NOMO-1 treated with dmso at 0.1 percent for 144 hours (cell line): ENCODE results near the gene LY86.
"Not testable (repeated sequence)": the region's sequence is repeated elsewhere in the genome, so short reads cannot be mapped to it uniquely, and the experiment has no call there.

Experiments
- DNase-seq: peaks from one replicate; lab custom pipeline; 2025; ENCODE audit not compliant: unreplicated experiment; lab: John Stamatoyannopoulos, UW

Gene LY86

DNA sequence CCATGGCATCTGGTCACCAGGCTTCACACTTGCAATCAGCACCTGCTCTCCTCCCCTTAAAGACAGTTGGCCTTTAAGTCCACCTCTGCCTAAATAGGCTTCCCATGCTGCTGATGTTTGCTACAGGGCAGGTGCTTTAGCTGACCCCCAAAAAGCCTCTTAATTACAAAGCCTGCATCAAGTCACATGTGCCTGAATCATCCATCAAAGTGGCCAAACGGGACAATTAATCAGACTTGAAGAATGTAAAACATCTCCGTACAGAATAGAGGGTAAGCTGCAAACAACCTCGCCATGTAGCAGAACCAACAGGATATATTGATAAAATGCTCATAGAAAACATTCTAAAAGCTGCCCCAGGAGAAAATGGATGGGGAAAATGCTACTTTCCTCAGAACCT is 7.4 kb downstream of the LY86 start:
- no peak for DNase-seq

DNA sequence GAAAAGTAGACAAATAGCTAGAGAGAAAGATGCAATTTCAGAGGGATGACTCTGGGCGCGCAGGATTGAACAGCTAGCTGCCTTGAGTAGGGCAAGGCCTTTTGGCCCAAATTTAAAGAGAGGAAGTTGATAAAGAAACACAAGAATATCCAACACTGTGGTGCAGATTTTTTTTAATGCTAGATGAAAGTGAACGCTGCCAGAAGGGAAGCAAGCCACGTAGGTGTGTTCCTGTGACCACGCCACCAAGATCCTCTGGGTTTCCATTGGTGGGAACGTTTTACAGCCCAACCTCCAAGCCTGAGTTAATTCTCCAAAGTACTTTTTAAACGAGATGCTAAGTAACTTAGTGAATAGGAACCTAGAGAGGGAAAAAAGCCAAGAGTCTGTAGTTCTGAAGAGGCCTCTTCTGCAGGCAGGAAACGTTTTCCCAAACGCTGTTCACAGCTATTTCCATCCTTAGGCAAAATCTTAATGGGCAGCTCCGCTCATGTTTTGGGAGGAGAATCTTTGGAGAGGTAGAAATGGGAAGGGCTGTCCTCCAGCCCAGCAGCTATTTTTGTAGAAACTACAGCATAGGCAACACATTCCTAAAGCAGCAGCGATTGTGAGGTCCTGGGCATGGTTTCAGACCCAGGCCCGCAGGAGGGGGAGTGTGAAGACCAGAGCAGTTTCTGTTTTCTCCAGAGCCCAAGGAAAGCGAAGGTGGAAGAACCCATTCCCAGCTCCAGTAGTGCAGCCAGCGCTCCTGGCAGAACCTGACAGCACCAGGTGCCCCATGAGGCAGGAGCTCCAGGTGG is 8.2 kb downstream of the LY86 start:
- DNase-seq = no peak

DNA sequence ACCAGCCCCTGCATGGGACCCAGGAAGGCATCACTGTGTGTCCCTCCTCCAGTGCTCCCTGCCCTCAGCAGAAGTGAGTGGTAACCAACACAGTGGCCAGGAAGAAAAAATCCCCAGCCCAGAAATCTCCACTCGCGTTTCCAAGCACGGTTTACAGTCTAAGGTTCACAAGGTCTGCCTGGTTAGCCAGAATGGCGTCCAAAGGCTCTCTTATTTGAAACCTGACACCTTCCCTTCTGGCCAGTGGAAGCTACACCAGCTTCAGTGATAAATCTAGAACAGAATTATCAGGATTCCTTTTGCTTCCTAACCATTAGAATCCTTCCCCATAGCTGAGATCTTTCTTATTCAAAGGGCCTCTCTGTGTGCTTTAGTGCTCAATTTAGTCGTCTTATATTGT is 9.2 kb downstream of the LY86 start:
- no peak for DNase-seq

DNA sequence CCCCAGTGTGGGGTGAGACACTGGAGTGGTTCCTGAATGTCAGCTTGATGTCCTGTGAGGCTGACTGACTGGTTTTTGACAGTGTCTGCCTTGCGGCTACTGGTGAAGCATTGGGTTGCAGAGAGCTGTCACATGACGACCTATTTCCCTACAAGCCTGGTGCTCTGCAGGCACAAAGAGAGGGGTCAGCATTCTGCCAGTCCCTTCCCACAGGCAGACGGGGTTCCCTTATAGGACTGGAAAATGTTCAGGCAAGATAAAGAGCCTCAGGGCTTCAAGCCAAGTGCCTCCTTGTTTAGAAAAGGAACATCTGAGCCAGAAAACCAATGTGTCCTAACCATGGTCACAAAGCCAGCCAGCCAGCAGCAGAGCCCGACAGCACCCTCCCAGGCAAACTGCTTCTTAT is 11.0 kb downstream of the LY86 start:
- no peak for DNase-seq

DNA sequence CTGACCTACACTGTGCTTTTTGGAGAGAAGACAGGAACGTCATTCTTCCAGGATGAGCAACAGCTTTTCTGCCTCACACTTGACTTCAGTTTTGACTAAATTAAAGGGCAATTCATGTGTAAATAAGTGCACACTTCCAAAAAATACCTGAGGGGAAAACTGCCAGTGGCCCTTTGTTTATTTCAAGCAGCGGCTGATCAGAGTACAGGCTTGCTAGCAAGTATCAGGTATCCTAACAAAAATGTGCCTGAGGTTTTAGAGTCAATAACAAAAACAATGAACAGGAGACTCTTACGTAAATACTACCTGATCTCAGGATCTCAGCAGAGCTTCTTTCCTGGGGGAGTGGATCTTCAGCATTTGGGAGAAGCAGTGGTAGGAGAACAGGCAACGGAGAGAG is 12.4 kb downstream of the LY86 start:
- DNase-seq = no peak

- no peak for DNase-seq
Measured at GRCh38 chr6:6602262-6602661, 13.7 kb downstream of the LY86 start.

- DNase-seq = no peak
Measured at GRCh38 chr6:6603317-6603716, 14.8 kb downstream of the LY86 start.

DNA sequence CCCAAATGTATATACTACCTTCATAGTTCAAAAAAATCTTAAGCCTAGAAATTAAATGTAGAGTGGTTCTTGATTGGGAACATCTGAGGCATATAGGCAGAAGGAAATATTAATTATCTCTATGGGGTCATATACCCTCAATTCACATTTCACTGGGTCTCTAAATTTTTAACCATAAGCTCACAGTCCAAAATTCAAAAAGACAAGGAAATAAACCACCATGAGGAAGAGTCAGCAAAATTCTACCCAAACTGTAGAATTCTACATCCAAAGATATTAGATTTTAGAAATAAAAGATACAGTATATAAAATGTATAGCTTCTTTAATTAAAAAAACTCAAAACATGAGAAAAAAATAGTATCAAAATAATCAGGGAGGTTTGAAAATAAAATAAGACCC is 15.5 kb downstream of the LY86 start:
- DNase-seq = no peak

DNA sequence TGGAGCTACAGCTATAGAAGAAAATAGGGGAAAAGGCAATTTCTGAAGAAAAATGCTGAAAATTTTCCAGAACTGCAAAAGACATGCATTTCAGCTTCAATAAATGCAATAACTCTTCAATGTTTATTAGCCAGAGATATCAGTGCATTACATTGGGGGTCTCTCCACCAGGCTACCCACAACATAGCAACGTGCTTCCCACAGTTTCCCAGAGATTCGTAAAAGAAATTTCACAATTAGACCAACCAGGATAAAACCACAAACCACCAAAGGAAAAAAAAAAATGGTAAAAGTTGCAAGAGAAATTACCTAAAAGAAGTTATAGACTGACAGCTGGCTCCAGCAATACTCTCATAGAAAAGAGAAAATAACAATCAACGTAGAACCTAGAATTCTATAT is 16.0 kb downstream of the LY86 start:
- DNase-seq = no peak

DNA sequence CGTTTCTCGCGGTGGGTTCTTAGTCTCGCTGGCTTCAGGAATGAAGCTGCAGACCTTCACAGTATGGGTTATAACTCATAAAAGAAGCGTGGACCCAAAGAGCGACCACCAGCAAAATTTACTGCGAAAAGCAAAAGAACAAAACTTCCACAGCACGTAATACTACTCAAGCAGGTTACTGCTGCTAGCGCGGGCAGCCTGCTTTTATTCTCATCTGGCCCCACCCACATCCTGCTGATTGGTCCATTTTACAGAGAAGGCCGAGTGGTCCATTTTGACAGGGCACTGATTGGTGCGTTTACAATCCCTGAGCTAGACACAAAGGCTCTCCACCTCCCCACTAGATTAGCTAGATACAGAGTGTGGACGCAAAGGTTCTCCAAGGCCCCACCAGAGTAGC is 17.4 kb downstream of the LY86 start:
- no peak for DNase-seq

DNA sequence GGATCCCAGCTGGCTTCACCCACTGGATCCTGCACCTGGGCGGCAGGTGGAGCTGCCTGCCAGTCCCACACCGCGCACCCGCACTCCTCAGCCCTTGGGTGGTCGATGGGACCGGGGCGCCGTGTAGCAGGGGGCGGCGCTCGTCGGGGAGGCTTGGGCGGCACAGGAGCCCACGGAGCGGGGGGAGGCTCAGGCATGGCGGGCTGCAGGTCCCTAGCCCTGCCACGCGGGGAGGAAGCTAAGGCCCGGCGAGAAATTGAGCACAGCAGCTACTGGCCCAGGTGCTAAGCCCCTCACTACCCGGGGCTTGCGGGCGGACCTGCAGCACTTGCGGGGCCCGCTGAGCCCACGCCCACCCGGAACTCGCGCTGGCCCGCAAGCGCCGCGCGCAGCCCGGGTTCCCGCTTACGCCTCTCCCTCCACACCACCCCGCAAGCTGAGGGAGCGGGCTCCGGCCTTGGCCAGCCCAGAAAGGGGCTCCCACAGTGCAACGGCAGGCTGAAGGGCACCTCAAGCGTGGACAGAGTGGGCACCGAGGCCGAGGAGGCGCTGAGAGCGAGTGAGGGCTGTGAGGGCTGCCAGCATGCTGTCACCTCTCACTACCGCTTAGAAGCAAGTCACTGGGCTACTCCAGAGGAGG is 18.0 kb downstream of the LY86 start:
- DNase-seq = not testable (repeated sequence)

GRCh38 chr6:6609450-6609849 is 20.9 kb downstream of the LY86 start:
- DNase-seq = no peak

- DNase-seq = peak; percentile 57
Measured at GRCh38 chr6:6610031-6610591, 21.6 kb downstream of the LY86 start.

- no peak for DNase-seq
Measured at GRCh38 chr6:6611486-6611885, 23.0 kb downstream of the LY86 start.

DNA sequence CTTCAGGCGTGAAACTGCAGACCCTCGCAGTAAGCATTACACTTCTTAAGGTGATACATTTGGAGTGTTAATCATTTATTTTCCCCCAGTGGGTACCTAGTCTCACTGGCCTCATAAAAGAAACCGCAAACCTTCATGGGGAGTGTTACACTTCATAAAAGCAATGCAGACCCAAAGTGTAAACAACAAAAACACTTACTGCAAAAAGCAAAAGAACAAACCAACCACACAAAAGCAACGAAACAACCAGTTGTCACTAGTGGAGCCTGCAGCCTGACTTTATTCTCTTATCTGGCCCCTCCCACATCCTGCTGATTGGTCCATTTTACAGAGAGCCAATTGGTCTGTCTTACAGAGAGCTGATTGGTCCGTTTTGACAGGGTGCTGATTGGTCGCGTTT is 23.8 kb downstream of the LY86 start:
- DNase-seq = no peak

DNA sequence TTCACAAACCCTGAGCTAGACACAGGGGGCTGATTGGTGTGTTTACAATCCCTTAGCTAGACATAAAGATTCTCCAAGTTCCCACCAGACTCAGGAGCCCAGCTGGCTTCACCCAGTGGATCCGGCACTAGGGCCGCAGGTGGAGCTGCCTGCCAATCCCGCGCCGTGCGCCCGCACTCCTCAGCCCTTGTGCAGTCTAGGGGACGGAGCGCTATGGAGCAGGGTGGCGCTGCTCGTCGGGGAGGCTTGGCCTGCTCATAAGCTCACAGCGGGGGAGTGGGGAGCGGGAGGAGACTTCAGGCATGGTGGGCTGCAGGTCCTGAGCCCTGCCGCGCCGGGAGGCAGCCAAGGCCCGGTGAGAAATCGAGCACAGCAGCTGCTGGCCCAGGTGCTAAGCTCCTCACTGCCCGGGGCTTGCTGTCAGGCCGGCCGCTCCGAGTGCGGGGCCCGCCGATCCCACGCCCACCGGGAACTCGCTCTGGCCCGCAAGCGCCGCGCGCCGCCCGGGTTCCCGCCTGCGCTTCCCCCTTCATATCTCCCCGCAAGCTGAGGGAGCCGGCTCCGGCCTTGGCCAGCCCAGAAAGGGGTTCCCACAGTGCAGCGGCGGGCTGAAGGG is 24.7 kb downstream of the LY86 start:
- DNase-seq = not testable (repeated sequence)

- DNase-seq = no peak
Measured at GRCh38 chr6:6614096-6614982, 25.8 kb downstream of the LY86 start.

GRCh38 chr6:6614983-6615349 is 26.4 kb downstream of the LY86 start:
- DNase-seq = no peak

- DNase-seq = no peak
Measured at GRCh38 chr6:6616656-6617055, 28.1 kb downstream of the LY86 start.

- no peak for DNase-seq
Measured at GRCh38 chr6:6619021-6619794, 30.7 kb downstream of the LY86 start.
